Liver (tissue), 9 donors: ENCODE data around the gene ENOX1. TPM values are rescaled to one million over a fixed set of nuclear protein-coding genes. Genes with fewer than 3 reads are reported as not detected.

Experiments used
- DNase-seq: peaks from one replicate; pipeline ENCODE4 v3.0.0-alpha.2; 2017; ENCODE audit warnings: low spot score
- H3K27ac ChIP-seq, 2 donors: one replicate each; pipeline ENCODE4 v1.7.0; 2013; ENCODE audit warnings: inconsistent platforms in 2 of 2, low read length in 2 of 2, control low read depth in 1 of 2, low read depth in 1 of 2, mild to moderate bottlenecking in 1 of 2
- H3K27me3 ChIP-seq, 4 donors: one replicate each; pipeline versions ENCODE4 v1.6.1 to v1.7.0; 2013; ENCODE audit warnings: low read length in 3 of 4, inconsistent platforms in 1 of 4, mild to moderate bottlenecking in 1 of 4, moderate library complexity in 1 of 4; ENCODE audit not compliant: control insufficient read depth in 4 of 4, insufficient read depth in 4 of 4
- H3K36me3 ChIP-seq, 4 donors: one replicate each; pipeline versions ENCODE4 v1.6.1 to v1.7.0; 2013; ENCODE audit warnings: low read length in 3 of 4, mild to moderate bottlenecking in 3 of 4, low read depth in 1 of 4, moderate library complexity in 1 of 4; ENCODE audit not compliant: control insufficient read depth in 4 of 4, insufficient read depth in 3 of 4
- H3K4me1 ChIP-seq, 4 donors: one replicate each; pipeline versions ENCODE4 v1.6.1 to v1.7.0; 2013; ENCODE audit warnings: low read length in 3 of 4, mild to moderate bottlenecking in 3 of 4, moderate library complexity in 1 of 4; ENCODE audit not compliant: control insufficient read depth in 4 of 4, insufficient read depth in 4 of 4
- H3K4me3 ChIP-seq, 3 donors: one replicate each; pipeline versions ENCODE4 v1.6.1 to v1.7.0; 2013; ENCODE audit warnings: low read length in 3 of 3, control low read depth in 1 of 3, low read depth in 1 of 3, mild to moderate bottlenecking in 1 of 3
- H3K9ac ChIP-seq, 2 donors: one replicate each; pipeline ENCODE4 v1.7.0; 2013; ENCODE audit warnings: low read length in 2 of 2, mild to moderate bottlenecking in 2 of 2, moderate library complexity in 2 of 2, control low read depth in 1 of 2, low read depth in 1 of 2
- H3K9me3 ChIP-seq, 4 donors: one replicate each; pipeline versions ENCODE4 v1.6.1 to v1.7.0; 2013; ENCODE audit warnings: low read length in 3 of 4; ENCODE audit not compliant: control insufficient read depth in 4 of 4
- ATF3 ChIP-seq: IDR thresholded peaks from 2 replicates; pipeline ENCODE4 v1.6.1; 2016; ENCODE audit warnings: antibody characterized with exemption
- FOXA1 ChIP-seq: IDR thresholded peaks from 2 replicates; pipeline ENCODE4 v1.6.1; 2016; ENCODE audit warnings: antibody characterized with exemption
- FOXA2 ChIP-seq: IDR thresholded peaks from 2 replicates; pipeline ENCODE4 v1.6.1; 2016; ENCODE audit warnings: antibody characterized with exemption
- GABPA ChIP-seq, 2 donors: IDR thresholded peaks in 1 of 2; conservative IDR thresholded peaks in 1 of 2; 2 replicates each; pipeline ENCODE4 v1.6.1; 2016; ENCODE audit warnings: antibody characterized with exemption in 2 of 2, mild to moderate bottlenecking in 1 of 2, moderate library complexity in 1 of 2
- HNF4A ChIP-seq, 2 donors: conservative IDR thresholded peaks; 2 replicates each; pipeline ENCODE4 v1.6.1; 2016; ENCODE audit warnings: antibody characterized with exemption in 2 of 2, mild to moderate bottlenecking in 2 of 2
- HNF4G ChIP-seq: IDR thresholded peaks from 2 replicates; pipeline ENCODE4 v1.6.1; 2016; ENCODE audit warnings: antibody characterized with exemption
- MAX ChIP-seq: IDR thresholded peaks from 2 replicates; pipeline ENCODE4 v1.6.1; 2016; ENCODE audit warnings: antibody characterized with exemption
- NR2F2 ChIP-seq: IDR thresholded peaks from 2 replicates; pipeline ENCODE4 v1.6.1; 2016; ENCODE audit warnings: antibody characterized with exemption
- RAD21 ChIP-seq, 2 donors: IDR thresholded peaks; 2 replicates each; pipeline ENCODE4 v1.6.1; 2016; ENCODE audit warnings: antibody characterized with exemption in 2 of 2, mild to moderate bottlenecking in 2 of 2
- REST ChIP-seq: IDR thresholded peaks from 2 replicates; pipeline ENCODE4 v1.6.1; 2016; ENCODE audit warnings: antibody characterized with exemption, mild to moderate bottlenecking
- RXRA ChIP-seq, 2 donors: IDR thresholded peaks; 2 replicates each; pipeline ENCODE4 v1.6.1; 2017 to 2018; ENCODE audit warnings: antibody characterized with exemption in 2 of 2, mild to moderate bottlenecking in 1 of 2
- SP1 ChIP-seq: IDR thresholded peaks from 2 replicates; pipeline ENCODE4 v1.6.1; 2018; ENCODE audit warnings: antibody characterized with exemption, mild to moderate bottlenecking
- TAF1 ChIP-seq: conservative IDR thresholded peaks from 2 replicates; pipeline ENCODE4 v1.6.1; 2016; ENCODE audit warnings: antibody characterized with exemption, mild to moderate bottlenecking
- YY1 ChIP-seq: IDR thresholded peaks from 2 replicates; pipeline ENCODE4 v1.6.1; 2016; ENCODE audit warnings: antibody characterized with exemption, mild to moderate bottlenecking
- ZBTB33 ChIP-seq: IDR thresholded peaks from 2 replicates; pipeline ENCODE4 v1.6.1; 2016; ENCODE audit warnings: antibody characterized with exemption
- whole genome bisulfite sequencing: extraction: QIAGEN DNeasy Blood & Tissue Kit; methylation state at CpG from one replicate; pipeline ENCODE4 v1.1.7; 2013; 5-methylcytosine and 5-hydroxymethylcytosine counted together
- polyA plus RNA-seq, 2 donors: library from polyadenylated mRNA; stranded (reverse) in 1 of 2; unstranded in 1 of 2; fragments of 200-250 nt in 1 of 2; fragments of >200 nt in 1 of 2; fragmentation: Nextera tagmentation in 1 of 2; extraction: Ambion mirVana in 1 of 2; gene quantifications; one replicate each; pipeline versions ENCODE4 v1.2.1 to v1.2.3, GENCODE V29; 2013 to 2015
- total RNA-seq, 2 donors: library from RNA; depleted of rRNA; stranded (reverse); fragments of >200 nt; gene quantifications; one replicate each; pipeline ENCODE4 v1.2.3, GENCODE V29; 2014
- donor health status: healthy.
- donor health status: healthy.
- donor health status: healthy.
- donor health status: healthy.
- donor health status: healthy.

Gene ENOX1
- total and polyA plus RNA-seq, 4 donors = 0.02 to 0.33 (median 0.08) TPM; not detected in 1

- Histone ChIP-seq H3K27ac (no peak overlapping the region), H3K9me3 (no peaks in the 10 kb centered on the region), H3K27me3 (peaks cover 0 to 2% (median 0%) of the 10 kb centered on the region in 4 donors), H3K4me3 (no peak overlapping the region), H3K4me1 (no peaks in the 10 kb centered on the region), H3K9ac (no peak overlapping the region), H3K36me3 (no peaks in the 10 kb centered on the region)
- WGBS = 80% methylated on average over 2 of the region's 2 CpGs
- TF ChIP-seq ATF3 = no peak
- no peak for TF ChIP-seq TAF1
- no peak for TF ChIP-seq ZBTB33
- TF ChIP-seq YY1 = no peak
- no peak for TF ChIP-seq NR2F2
- TF ChIP-seq HNF4A (conservative IDR thresholded peaks at IDR 0.05) = no peak
- TF ChIP-seq FOXA2 = no peak
- TF ChIP-seq GABPA (IDR thresholded peaks at IDR 0.05 in 1 of 2, conservative IDR thresholded peaks at IDR 0.05 in 1 of 2) = no peak
- TF ChIP-seq HNF4G = no peak
- no peak for TF ChIP-seq MAX
- no peak for TF ChIP-seq FOXA1
- no peak for DNase-seq
Observed at GRCh38 chr13:43698758-43699157, 88.0 kb downstream of the ENOX1 start.

GRCh38 chr13:43698009-43698408 is 88.8 kb downstream of the ENOX1 start:
- WGBS = 80% methylated on average over 2 of the region's 2 CpGs
- Histone ChIP-seq H3K27me3 (peaks cover 0 to 2% (median 0%) of the 10 kb centered on the region in 4 donors), H3K9me3 (no peaks in the 10 kb centered on the region), H3K4me1 (no peaks in the 10 kb centered on the region), H3K4me3 (no peak overlapping the region), H3K27ac (no peak overlapping the region), H3K36me3 (no peaks in the 10 kb centered on the region), H3K9ac (no peak overlapping the region)
- TF ChIP-seq RXRA (IDR thresholded peaks at IDR 0.05) (no peak), HNF4A (conservative IDR thresholded peaks at IDR 0.05) (no peak)
- DNase-seq = no peak

- no peak overlapping the region for H3K9ac ChIP-seq
- no peaks in the 10 kb centered on the region for H3K9me3 ChIP-seq
- peaks cover 0 to 2% (median 0%) of the 10 kb centered on the region in 4 donors for H3K27me3 ChIP-seq
- H3K4me1 ChIP-seq = no peaks in the 10 kb centered on the region
- WGBS = 63% methylated on average over 2 of the region's 2 CpGs
- H3K27ac ChIP-seq = no peak overlapping the region
- no peak for TF ChIP-seq SP1
- TF ChIP-seq ATF3 = no peak
- TF ChIP-seq TAF1 = no peak
- TF ChIP-seq ZBTB33 = no peak
- TF ChIP-seq MAX = no peak
- no peak for TF ChIP-seq NR2F2
- no peak for TF ChIP-seq HNF4G
- no peak for TF ChIP-seq RAD21 (IDR thresholded peaks at IDR 0.05)
- TF ChIP-seq FOXA1 = no peak
- no peak for TF ChIP-seq YY1
- no peak for TF ChIP-seq REST
- no peak overlapping the region for H3K4me3 ChIP-seq
- H3K36me3 ChIP-seq = no peaks in the 10 kb centered on the region
- DNase-seq = no peak
Observed at GRCh38 chr13:43697323-43697722, 89.4 kb downstream of the ENOX1 start.
